GM21717 (cell line): Measurements from ENCODE around the gene ZNF705A.
"Not testable (repeated sequence)": the region's sequence is repeated elsewhere in the genome, so short reads cannot be mapped to it uniquely, and the experiment has no call there.

ENCODE experiments used
- ATAC-seq: cut with Tn5 transposase; IDR thresholded peaks from one replicate; pipeline ENCODE4 v1.9.1; 2021; ENCODE audit warnings: mild to moderate bottlenecking, moderate library complexity; ENCODE audit not compliant: unreplicated experiment

Gene ZNF705A

GRCh38 chr12:8183346-8183745 lies 26.5 kb downstream of the ZNF705A start:
- not testable (repeated sequence) for ATAC-seq

- ATAC-seq: not testable (repeated sequence)
Measured at GRCh38 chr12:8184206-8184605, 27.4 kb downstream of the ZNF705A start.

- not testable (repeated sequence) for ATAC-seq
Measured at GRCh38 chr12:8188088-8188487, 31.3 kb downstream of the ZNF705A start.

- ATAC-seq: not testable (repeated sequence)
Measured at GRCh38 chr12:8197685-8198308, 41.0 kb downstream of the ZNF705A start.

GRCh38 chr12:8218711-8219382 lies 62.0 kb downstream of the ZNF705A start:
- not testable (repeated sequence) for ATAC-seq

GRCh38 chr12:8221375-8221774 lies 64.6 kb downstream of the ZNF705A start:
- ATAC-seq: not testable (repeated sequence)

GRCh38 chr12:8221844-8222243 lies 65.0 kb downstream of the ZNF705A start:
- not testable (repeated sequence) for ATAC-seq

GRCh38 chr12:8222303-8222702 lies 65.5 kb downstream of the ZNF705A start:
- ATAC-seq: not testable (repeated sequence)

- ATAC-seq: not testable (repeated sequence)
Measured at GRCh38 chr12:8223646-8224045, 66.8 kb downstream of the ZNF705A start.

- not testable (repeated sequence) for ATAC-seq
Measured at GRCh38 chr12:8224782-8225181, 68.0 kb downstream of the ZNF705A start.

- ATAC-seq: no peak
Measured at GRCh38 chr12:8226355-8226754, 69.5 kb downstream of the ZNF705A start.

GRCh38 chr12:8226992-8227731 lies 70.3 kb downstream of the ZNF705A start, which contains the start of gene FAM90A1:
Gene FAM90A1 (minus strand): TSS chr12:8227618. CDS start chr12:8224832, 2,786 bp downstream.
- not testable (repeated sequence) for ATAC-seq

- not testable (repeated sequence) for ATAC-seq
Measured at GRCh38 chr12:8227732-8228077, 70.9 kb downstream of the ZNF705A start.

GRCh38 chr12:8228607-8229006 lies 71.8 kb downstream of the ZNF705A start:
- not testable (repeated sequence) for ATAC-seq

- ATAC-seq: not testable (repeated sequence)
Measured at GRCh38 chr12:8229486-8229885, 72.7 kb downstream of the ZNF705A start.
